WI38 (cell line): ENCODE results near the gene AP1B1.

Experiments
- H3K4me3 ChIP-seq: 2 replicates; pipeline ENCODE4 v1.5.1; 2011; ENCODE audit warnings: low read depth, mild to moderate bottlenecking, control low read depth, low read length
- CTCF ChIP-seq: IDR thresholded peaks from 2 replicates; pipeline ENCODE4 v1.5.1; 2012; ENCODE audit warnings: low read depth, mild to moderate bottlenecking, control low read depth, low read length

AP1B1 gene

GRCh38 chr22:29291215-29291614, 97.2 kb downstream of the AP1B1 start:
- H3K4me3 ChIP-seq = no peak overlapping the region
- no peak for TF ChIP-seq CTCF

- TF ChIP-seq CTCF = no peak
- H3K4me3 ChIP-seq = no peak overlapping the region
These were observed 98.3 kb downstream of the AP1B1 start for GRCh38 chr22:29290061-29290460.

GRCh38 chr22:29288837-29289236, 99.5 kb downstream of the AP1B1 start:
- no peak overlapping the region for H3K4me3 ChIP-seq
- TF ChIP-seq CTCF = no peak

- no peak for TF ChIP-seq CTCF
These were observed 104.2 kb downstream of the AP1B1 start for GRCh38 chr22:29284196-29284595.

GRCh38 chr22:29277927-29278326, 110.4 kb downstream of the AP1B1 start:
- no peak overlapping the region for H3K4me3 ChIP-seq
- no peak for TF ChIP-seq CTCF

More at GRCh38 chr22:29284196-29284595, 104.2 kb downstream of the AP1B1 start:
- no peak overlapping the region for H3K4me3 ChIP-seq
